Stimulated activated CD4-positive, alpha-beta T cell treated with anti-CD3 and anti-CD28 coated beads, TNF-alpha, amount 100 ng/mL, for 48 hours (primary cell): ENCODE measurements around the gene AK5.

Experiments used
- DNase-seq, 3 donors: peaks; one replicate each; pipeline ENCODE4 v3.0.0-alpha.2; 2020; ENCODE audit warnings: low read depth in 3 of 3

AK5 gene

GRCh38 chr1:77350012-77350770 lies 68.4 kb downstream of the AK5 start:
- DNase-seq, result no peak

GRCh38 chr1:77354536-77354935 lies 72.7 kb downstream of the AK5 start:
- no peak for DNase-seq

GRCh38 chr1:77355010-77355409 lies 73.2 kb downstream of the AK5 start:
- DNase-seq, result no peak

GRCh38 chr1:77356136-77356535 lies 74.3 kb downstream of the AK5 start:
- DNase-seq, result no peak

GRCh38 chr1:77360256-77360655 lies 78.4 kb downstream of the AK5 start:
- DNase-seq, result no peak

- no peak for DNase-seq
Measured at GRCh38 chr1:77361621-77362020, 79.8 kb downstream of the AK5 start.

GRCh38 chr1:77370161-77370560 lies 88.3 kb downstream of the AK5 start:
- no peak for DNase-seq

- DNase-seq, result no peak
Measured at GRCh38 chr1:77370583-77371306, 88.9 kb downstream of the AK5 start.

- no peak for DNase-seq
Measured at GRCh38 chr1:77371396-77371795, 89.6 kb downstream of the AK5 start.

GRCh38 chr1:77373702-77374101 lies 91.9 kb downstream of the AK5 start:
- no peak for DNase-seq

GRCh38 chr1:77375541-77375940 lies 93.7 kb downstream of the AK5 start:
- DNase-seq, result no peak

GRCh38 chr1:77375990-77376389 lies 94.2 kb downstream of the AK5 start:
- no peak for DNase-seq

- no peak for DNase-seq
Measured at GRCh38 chr1:77378723-77379535, 97.1 kb downstream of the AK5 start.

GRCh38 chr1:77382366-77382765 lies 100.5 kb downstream of the AK5 start:
- no peak for DNase-seq

- DNase-seq, result no peak
Measured at GRCh38 chr1:77383236-77383635, 101.4 kb downstream of the AK5 start.

GRCh38 chr1:77385551-77385950 lies 103.7 kb downstream of the AK5 start:
- no peak for DNase-seq

- no peak for DNase-seq
Measured at GRCh38 chr1:77386276-77386675, 104.5 kb downstream of the AK5 start.

GRCh38 chr1:77387553-77387952 lies 105.7 kb downstream of the AK5 start:
- DNase-seq, result no peak

- DNase-seq, result no peak
Measured at GRCh38 chr1:77388661-77389060, 106.8 kb downstream of the AK5 start.

- no peak for DNase-seq
Measured at GRCh38 chr1:77392486-77392885, 110.7 kb downstream of the AK5 start.

- DNase-seq, result no peak
Measured at GRCh38 chr1:77394166-77394565, 112.3 kb downstream of the AK5 start.

GRCh38 chr1:77395051-77395450 lies 113.2 kb downstream of the AK5 start:
- no peak for DNase-seq

- DNase-seq, result no peak
Measured at GRCh38 chr1:77398152-77398551, 116.3 kb downstream of the AK5 start.
